Measurements from ENCODE around the gene DYNAP.

DNA sequence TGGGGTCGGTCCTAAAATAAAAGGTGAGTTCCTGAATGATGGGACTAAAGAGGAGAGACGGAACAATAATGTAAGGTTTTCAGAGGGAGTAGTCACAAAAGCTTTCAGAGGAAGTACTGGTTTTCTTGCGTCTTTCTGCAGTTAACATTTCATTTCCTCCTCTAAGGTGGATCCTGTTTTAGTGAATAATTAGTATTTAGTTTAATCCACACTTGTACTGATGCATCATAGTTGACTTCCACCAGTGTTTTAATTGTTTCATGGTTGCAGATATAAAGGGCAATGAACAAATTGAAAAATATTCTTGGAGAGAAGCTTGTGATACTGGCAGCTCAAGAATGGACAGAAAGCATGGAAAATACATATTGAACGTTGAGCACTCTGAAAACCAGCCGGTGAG lies at the start of gene DYNAP:
- TF ChIP-seq, protein P1, sequence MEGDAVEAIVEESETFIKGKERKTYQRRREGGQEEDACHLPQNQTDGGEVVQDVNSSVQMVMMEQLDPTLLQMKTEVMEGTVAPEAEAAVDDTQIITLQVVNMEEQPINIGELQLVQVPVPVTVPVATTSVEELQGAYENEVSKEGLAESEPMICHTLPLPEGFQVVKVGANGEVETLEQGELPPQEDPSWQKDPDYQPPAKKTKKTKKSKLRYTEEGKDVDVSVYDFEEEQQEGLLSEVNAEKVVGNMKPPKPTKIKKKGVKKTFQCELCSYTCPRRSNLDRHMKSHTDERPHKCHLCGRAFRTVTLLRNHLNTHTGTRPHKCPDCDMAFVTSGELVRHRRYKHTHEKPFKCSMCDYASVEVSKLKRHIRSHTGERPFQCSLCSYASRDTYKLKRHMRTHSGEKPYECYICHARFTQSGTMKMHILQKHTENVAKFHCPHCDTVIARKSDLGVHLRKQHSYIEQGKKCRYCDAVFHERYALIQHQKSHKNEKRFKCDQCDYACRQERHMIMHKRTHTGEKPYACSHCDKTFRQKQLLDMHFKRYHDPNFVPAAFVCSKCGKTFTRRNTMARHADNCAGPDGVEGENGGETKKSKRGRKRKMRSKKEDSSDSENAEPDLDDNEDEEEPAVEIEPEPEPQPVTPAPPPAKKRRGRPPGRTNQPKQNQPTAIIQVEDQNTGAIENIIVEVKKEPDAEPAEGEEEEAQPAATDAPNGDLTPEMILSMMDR (conservative IDR thresholded peaks at IDR 0.05; ENCODE audit: low read depth in 2 of 2), result no peak
- no peak for TF ChIP-seq STAT1 (IDR thresholded peaks at IDR 0.05; ENCODE audit: unreplicated experiment)
- no peak for TF ChIP-seq POLR2AphosphoS5 (IDR thresholded peaks at IDR 0.05; ENCODE audit: low read depth)

Measured in GM23338 (cell line).